Thyroid gland (tissue), 4 donors: ENCODE data around the gene CIDEA. TPM values are rescaled to one million over a fixed set of nuclear protein-coding genes. Genes with fewer than 3 reads are reported as not detected.

Experiments used
- DNase-seq, 2 donors: peaks; one replicate each; pipeline ENCODE4 v3.0.0-alpha.2; 2019
- H3K27ac ChIP-seq, 3 donors: fragments of 200-600 bp; sonication (generic); 1 replicate in 2 of 3; 2 replicates in 1 of 3; pipeline ENCODE4 v1.5.1; 2016 to 2019; ENCODE audit warnings: mild to moderate bottlenecking in 1 of 3, moderate library complexity in 1 of 3
- H3K27me3 ChIP-seq: fragments of 200-600 bp; sonication (generic); one replicate; pipeline ENCODE4 v1.5.1; 2019
- H3K36me3 ChIP-seq, 2 donors: fragments of 200-600 bp; sonication (generic); one replicate each; pipeline ENCODE4 v1.5.1; 2016 to 2019
- H3K4me1 ChIP-seq, 2 donors: fragments of 200-600 bp; sonication (generic); one replicate each; pipeline ENCODE4 v1.5.1; 2017 to 2019
- H3K4me3 ChIP-seq, 3 donors: fragments of 200-600 bp; sonication (generic); replicated peaks in 1 of 3; 1 replicate in 2 of 3; 2 replicates in 1 of 3; pipeline ENCODE4 v1.5.1; 2016; ENCODE audit warnings: mild to moderate bottlenecking in 1 of 3
- H3K9me3 ChIP-seq: fragments of 200-600 bp; sonication (generic); one replicate; pipeline ENCODE4 v1.5.1; 2017
- POLR2A ChIP-seq, 2 donors: fragments of 450-650 bp; IDR thresholded peaks; one replicate each; pipeline ENCODE4 v1.6.1; 2017; ENCODE audit warnings: antibody characterized with exemption in 2 of 2, mild to moderate bottlenecking in 2 of 2, moderate library complexity in 1 of 2
- WGBS, 2 donors: methylation state at CpG; one replicate each; pipeline ENCODE4 v1.1.5; 2017; 5-methylcytosine and 5-hydroxymethylcytosine counted together
- intact Hi-C: fragments of 100-400 bp; cut with DNase I; formaldehyde crosslinking; loops from one replicate; pipeline ENCODE4 v1.15.1; 2023
- total RNA-seq, 4 donors: library from RNA; depleted of rRNA; stranded (reverse); fragments of >200 nt; gene quantifications; one replicate each; pipeline ENCODE4 v1.2.3, GENCODE V29; 2016
- TF ChIP-seq, protein P1 (sequence below), 6 experiments: fragments of 200-600 bp in 3 of 6; fragments of 450-650 bp in 3 of 6; sonication (generic) in 3 of 6; IDR thresholded peaks; one replicate each; pipeline ENCODE4 v1.5.1; 2016 to 2019; ENCODE audit warnings: antibody characterized with exemption in 6 of 6, mild to moderate bottlenecking in 2 of 6, inconsistent platforms in 1 of 6, moderate library complexity in 1 of 6

Gene CIDEA
- total RNA-seq, 4 donors from 2014 or later: 0.67 TPM; not detected in 3

DNA sequence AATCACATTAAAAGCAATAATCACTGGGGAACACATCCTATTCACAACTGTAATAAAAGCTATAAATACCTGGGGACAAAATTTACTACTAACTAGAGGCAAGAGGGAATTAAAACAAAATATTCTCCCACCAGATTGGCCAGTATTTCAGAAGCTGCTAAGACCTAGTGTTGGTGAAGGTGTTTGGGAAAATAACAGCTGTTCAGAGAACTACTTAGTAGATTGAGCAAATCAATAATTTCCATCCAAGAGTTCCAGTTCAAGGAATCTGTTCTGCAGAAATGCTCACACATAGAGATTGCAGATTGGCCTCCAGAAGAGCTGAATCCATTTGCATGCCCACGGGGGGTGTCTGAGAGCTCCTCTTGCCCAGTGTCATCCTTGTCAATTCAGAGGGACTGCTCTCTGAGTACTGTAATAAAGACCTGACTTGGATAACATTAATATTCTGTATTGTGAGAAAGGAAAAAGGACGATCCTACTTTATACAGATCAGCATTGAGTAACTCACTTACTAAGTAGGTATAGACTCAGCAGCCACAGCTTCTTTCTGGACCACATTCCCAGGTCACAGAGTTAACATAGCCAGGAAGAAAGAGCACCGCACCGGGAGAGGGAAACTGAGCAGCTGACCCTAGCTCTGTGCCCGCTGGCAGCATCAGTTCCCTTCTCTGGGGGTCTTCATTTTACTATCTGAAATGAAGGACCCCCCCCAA, 59.5 kb downstream of the CIDEA start:
- intact Hi-C loops: no loop called here
- peaks cover 6 to 17% of the 10 kb centered on the region in 2 donors for H3K36me3 ChIP-seq
- H3K27ac ChIP-seq: no peak overlapping the region

DNA sequence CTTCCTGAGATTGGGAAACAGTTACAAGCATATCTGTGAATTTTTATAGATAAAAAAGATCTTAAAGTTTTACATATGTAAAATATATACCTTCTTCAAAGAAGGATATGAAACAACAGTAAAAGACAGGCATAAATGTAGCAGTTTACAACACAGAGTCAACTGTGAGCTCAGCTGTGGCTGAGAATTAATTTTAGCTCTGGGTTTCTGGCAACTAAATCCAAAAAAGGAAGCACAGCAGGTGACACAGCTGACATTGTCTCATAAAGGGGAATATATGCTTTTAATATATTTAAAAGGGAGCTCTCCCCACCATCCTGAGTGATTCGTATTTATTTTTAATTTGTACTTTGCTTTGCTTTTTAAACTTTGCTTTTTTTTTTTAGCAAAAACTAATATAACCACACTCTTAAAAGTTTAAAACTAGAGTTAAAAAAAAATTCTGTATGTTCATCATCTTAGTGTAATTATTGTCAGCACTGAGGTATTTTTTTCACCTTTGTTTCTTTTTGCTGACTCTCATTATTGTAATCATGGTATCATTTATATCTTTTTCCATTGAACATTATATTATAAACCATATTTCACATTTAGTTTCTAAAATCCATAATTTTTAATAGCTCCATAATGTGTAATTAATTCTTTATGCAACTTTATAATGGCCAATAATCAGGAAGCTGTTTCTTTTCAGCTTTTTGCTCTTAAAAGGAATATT, 60.6 kb downstream of the CIDEA start:
- H3K4me3 ChIP-seq: no peak overlapping the region
- intact Hi-C loops: no loop called here
- H3K4me1 ChIP-seq: peaks cover 14 to 33% of the 10 kb centered on the region in 2 donors
- 80% methylated on average over 1 of the region's 1 CpG for WGBS, 2 donors
- H3K27ac ChIP-seq: no peak overlapping the region
- DNase-seq: no peak
- peaks cover 6 to 17% of the 10 kb centered on the region in 2 donors for H3K36me3 ChIP-seq
- no peaks in the 10 kb centered on the region for H3K27me3 ChIP-seq
- TF ChIP-seq, protein P1, sequence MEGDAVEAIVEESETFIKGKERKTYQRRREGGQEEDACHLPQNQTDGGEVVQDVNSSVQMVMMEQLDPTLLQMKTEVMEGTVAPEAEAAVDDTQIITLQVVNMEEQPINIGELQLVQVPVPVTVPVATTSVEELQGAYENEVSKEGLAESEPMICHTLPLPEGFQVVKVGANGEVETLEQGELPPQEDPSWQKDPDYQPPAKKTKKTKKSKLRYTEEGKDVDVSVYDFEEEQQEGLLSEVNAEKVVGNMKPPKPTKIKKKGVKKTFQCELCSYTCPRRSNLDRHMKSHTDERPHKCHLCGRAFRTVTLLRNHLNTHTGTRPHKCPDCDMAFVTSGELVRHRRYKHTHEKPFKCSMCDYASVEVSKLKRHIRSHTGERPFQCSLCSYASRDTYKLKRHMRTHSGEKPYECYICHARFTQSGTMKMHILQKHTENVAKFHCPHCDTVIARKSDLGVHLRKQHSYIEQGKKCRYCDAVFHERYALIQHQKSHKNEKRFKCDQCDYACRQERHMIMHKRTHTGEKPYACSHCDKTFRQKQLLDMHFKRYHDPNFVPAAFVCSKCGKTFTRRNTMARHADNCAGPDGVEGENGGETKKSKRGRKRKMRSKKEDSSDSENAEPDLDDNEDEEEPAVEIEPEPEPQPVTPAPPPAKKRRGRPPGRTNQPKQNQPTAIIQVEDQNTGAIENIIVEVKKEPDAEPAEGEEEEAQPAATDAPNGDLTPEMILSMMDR (IDR thresholded peaks at IDR 0.05): no peak
- TF ChIP-seq POLR2A (IDR thresholded peaks at IDR 0.05): no peak
- H3K9me3 ChIP-seq: no peaks in the 10 kb centered on the region

More for the DNA sequence above, 59.5 kb downstream of the CIDEA start:
- H3K4me3 ChIP-seq: no peak overlapping the region
- TF ChIP-seq, protein P1 (IDR thresholded peaks at IDR 0.05): no peak
- TF ChIP-seq POLR2A (IDR thresholded peaks at IDR 0.05): no peak
- no peak for DNase-seq
- H3K4me1 ChIP-seq: peaks cover 19 to 43% of the 10 kb centered on the region in 2 donors
- no peaks in the 10 kb centered on the region for H3K27me3 ChIP-seq
- H3K9me3 ChIP-seq: no peaks in the 10 kb centered on the region
- WGBS, 2 donors: 66 to 85% methylated on average over 3 to 5 of the region's 5 CpGs

DNA sequence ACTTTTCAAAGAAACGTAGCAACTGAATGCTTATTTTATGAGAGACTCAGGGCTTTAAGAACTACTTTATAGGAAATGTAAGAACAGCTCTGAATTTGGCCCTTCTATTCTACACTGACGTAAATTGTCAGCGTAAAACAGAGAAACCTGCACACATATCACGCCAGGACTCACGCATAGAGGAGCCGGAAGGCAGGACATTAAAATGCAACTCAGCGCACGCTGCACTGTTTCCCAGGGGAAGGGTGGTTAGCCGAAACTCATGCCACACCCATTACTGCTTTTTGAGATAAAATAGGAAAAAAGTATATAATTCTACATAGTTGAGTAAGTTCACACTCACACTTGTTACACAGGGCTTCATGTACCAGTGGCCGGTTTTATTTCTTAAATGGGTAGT, 61.3 kb downstream of the CIDEA start:
- no peak overlapping the region for H3K4me3 ChIP-seq
- no peaks in the 10 kb centered on the region for H3K27me3 ChIP-seq
- intact Hi-C loops: no loop called here
- H3K36me3 ChIP-seq: peaks cover 6 to 17% of the 10 kb centered on the region in 2 donors
- H3K4me1 ChIP-seq: peaks cover 12 to 30% of the 10 kb centered on the region in 2 donors
- no peak for DNase-seq
- H3K9me3 ChIP-seq: no peaks in the 10 kb centered on the region
- no peak for TF ChIP-seq POLR2A (IDR thresholded peaks at IDR 0.05)
- TF ChIP-seq, protein P1 (IDR thresholded peaks at IDR 0.05): no peak
- WGBS, 2 donors: 69 to 75% methylated on average over 10 of the region's 10 CpGs
- H3K27ac ChIP-seq: peak overlapping the region in 1 of 3 donors; percentile 21

DNA sequence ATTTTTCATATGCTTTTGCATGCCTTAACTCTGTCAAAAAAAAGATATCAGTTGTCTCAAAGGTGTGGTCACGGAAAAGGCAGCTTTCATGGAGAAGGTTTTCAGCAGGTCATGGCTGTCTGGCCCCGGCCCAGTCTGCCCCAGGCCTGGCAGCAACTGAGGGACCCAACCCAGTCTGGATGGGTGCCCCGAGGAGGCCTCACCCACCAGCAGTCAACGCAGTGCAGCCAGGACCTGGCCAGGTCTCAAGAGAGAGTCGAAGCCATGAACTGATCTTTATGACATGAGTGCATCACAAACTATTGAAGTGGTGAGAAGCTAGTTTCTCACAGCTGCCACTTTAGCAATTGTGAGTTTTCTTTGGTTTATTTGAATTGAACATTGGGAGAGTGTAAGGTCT, 61.8 kb downstream of the CIDEA start:
- Histone ChIP-seq H3K27ac (peak overlapping the region in 1 of 3 donors; percentile 21), H3K36me3 (peaks cover 6 to 17% of the 10 kb centered on the region in 2 donors), H3K9me3 (no peaks in the 10 kb centered on the region), H3K4me3 (no peak overlapping the region), H3K4me1 (peaks cover 12 to 34% of the 10 kb centered on the region in 2 donors), H3K27me3 (no peaks in the 10 kb centered on the region)
- intact Hi-C loops: no loop called here
- DNase-seq: peak; percentile 60 to 62
- WGBS, 2 donors: 17 to 22% methylated on average over 5 of the region's 5 CpGs
- TF ChIP-seq, protein P1 (IDR thresholded peaks at IDR 0.05): no peak
- no peak for TF ChIP-seq POLR2A (IDR thresholded peaks at IDR 0.05)
